RCC 7860 (cell line): Measurements from ENCODE around the gene TNFRSF6B.

Source experiments
- DNase-seq: peaks from one replicate; pipeline ENCODE4 v3.0.0-alpha.2; 2015; ENCODE audit warnings: low spot score
- FAIRE-seq: peaks from 2 replicates; lab custom pipeline; 2012; peaks lifted over from hg19 to GRCh38; lab: Jason Lieb, UNC

TNFRSF6B gene

DNA sequence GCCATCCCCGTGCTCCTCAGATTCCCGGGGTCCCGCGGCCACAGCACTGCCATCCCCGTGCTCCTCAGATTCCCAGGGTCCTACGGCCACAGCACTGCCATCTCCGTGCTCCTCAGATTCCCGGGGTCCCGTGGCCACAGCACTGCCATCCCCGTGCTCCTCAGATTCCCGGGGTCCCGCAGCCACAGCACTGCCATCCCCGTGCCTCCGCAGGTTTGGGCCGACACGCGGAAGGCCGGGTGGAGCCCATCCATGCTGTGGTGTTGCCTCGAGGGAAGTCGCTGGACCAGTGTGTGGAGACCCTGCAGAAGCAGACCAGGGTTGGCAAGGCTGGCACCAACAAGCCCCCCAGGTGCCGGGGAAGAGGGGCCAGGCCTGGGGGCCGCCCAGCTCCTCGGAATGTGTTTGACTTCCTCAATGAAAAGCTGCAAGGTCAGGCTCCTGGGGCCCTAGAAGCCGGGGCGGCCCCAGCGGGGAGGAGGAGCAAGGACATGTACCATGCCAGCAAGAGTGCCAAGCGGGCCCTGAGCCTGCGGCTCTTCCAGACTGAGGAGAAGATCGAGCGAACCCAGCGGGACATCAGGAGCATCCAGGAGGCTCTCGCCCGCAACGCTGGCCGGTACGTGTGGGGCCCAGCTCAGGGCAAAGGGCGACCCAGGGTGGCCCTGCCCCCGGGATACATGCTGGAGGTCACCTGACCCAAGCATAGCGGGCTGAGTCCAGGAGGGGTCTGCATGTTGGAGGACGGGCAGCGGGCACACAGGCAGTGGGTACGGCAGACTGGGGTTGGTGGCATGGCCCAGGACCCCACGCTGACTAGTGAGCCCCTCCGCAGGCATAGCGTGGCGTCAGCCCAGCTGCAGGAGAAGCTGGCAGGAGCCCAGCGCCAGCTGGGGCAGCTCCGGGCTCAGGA lies 38.8 kb downstream of the TNFRSF6B start:
- FAIRE-seq (no peak), DNase-seq (no peak)

- FAIRE-seq (no peak), DNase-seq (no peak)
Measured at GRCh38 chr20:63735859-63736718, 39.6 kb downstream of the TNFRSF6B start, which contains the start of gene LIME1. Gene LIME1, plus strand, starts transcription at chr20:63736664. Its CDS starts 886 bp downstream, at chr20:63737550.

- FAIRE-seq, result no peak
- no peak for DNase-seq
Measured at GRCh38 chr20:63736893-63737694, 40.6 kb downstream of the TNFRSF6B start.

- FAIRE-seq (no peak), DNase-seq (no peak)
Measured at GRCh38 chr20:63737695-63737944, 41.2 kb downstream of the TNFRSF6B start.

DNA sequence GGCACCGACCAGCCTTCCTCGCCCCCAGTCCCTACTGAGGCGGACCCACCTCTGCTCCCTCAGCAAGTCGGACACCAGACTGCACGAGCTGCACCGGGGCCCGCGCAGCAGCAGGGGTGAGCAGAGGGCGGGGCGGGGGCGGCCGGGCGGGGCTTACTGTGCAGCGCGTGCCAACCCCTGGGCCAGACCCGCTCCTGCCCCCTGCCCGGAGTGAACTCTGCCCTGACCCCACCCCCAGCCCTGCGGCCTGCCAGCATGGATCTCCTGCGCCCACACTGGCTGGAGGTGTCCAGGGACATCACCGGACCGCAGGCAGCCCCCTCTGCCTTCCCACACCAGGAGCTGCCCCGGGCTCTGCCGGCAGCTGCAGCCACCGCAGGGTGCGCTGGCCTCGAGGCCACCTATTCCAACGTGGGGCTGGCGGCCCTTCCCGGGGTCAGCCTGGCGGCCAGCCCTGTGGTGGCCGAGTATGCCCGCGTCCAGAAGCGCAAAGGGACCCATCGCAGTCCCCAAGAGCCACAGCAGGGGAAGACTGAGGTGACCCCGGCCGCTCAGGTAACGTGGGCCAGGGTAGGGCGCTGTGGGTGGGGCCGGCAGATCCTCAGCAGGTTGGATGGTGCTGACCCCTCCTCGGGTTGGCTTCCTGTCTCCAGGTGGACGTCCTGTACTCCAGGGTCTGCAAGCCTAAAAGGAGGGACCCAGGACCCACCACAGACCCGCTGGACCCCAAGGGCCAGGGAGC lies 41.7 kb downstream of the TNFRSF6B start:
- DNase-seq (no peak), FAIRE-seq (no peak)

DNA sequence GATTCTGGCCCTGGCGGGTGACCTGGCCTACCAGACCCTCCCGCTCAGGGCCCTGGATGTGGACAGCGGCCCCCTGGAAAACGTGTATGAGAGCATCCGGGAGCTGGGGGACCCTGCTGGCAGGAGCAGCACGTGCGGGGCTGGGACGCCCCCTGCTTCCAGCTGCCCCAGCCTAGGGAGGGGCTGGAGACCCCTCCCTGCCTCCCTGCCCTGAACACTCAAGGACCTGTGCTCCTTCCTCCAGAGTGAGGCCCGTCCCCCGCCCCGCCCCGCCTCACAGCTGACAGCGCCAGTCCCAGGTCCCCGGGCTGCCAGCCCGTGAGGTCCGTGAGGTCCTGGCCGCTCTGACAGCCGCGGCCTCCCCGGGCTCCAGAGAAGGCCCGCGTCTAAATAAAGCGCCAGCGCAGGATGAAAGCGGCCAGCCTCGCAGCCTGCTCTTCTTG lies 42.3 kb downstream of the TNFRSF6B start:
- no peak for FAIRE-seq

DNA sequence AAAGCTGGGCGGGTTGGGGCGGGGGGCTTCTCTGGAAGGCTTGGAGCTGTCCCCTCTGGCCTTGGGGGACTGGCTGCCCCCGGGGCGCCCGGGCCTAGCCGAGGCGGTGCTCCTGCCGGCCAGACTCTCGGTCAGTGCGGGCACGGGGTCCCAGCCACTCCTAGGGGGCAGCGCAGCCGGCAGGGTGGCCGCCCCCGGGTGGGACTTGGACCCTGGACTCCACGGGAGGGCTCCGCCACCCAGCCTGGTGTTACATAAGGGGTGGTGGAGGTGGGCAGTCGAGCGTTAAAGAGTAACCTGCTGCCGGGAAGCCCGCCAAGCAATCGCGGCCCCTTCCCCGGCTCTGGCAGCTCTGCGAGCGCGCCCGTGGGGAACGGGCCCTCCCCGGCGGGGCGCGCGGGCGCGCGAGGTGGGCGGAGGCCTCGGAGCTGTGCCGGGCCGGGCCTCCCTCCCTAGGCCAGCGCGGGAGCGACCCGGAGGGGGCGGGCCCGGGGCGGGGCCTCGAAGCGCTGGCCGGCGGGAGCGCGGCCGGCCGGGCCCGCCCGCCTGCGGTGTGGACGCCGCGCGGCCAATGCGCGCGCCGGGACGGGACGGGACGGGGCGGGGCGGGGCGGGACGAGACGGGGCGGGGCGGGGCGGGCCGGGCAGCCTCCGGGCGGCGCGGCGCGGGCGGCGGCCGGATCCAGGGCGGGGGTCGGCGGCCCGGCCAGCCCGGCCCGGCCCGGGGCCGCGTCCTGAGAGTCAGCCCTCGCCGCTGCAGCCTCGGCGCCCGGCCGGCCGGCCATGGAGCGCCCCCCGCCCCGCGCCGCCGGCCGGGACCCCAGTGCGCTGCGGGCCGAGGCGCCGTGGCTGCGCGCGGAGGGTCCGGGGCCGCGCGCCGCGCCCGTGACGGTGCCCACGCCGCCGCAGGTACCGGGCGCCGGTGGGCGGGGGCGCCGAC lies 42.9 kb downstream of the TNFRSF6B start, which contains the start of gene SLC2A4RG:
SLC2A4RG (plus strand) TSS at position 647 of the 940 bp plus-strand sequence; CDS start at position 784, 137 bp downstream.
- DNase-seq, result peak; percentile 54
- no peak for FAIRE-seq

More for the DNA sequence above, 42.3 kb downstream of the TNFRSF6B start:
- DNase-seq, result no peak

GRCh38 chr20:63740070-63740626 lies 43.7 kb downstream of the TNFRSF6B start:
- FAIRE-seq (no peak), DNase-seq (peak; percentile 34)

DNA sequence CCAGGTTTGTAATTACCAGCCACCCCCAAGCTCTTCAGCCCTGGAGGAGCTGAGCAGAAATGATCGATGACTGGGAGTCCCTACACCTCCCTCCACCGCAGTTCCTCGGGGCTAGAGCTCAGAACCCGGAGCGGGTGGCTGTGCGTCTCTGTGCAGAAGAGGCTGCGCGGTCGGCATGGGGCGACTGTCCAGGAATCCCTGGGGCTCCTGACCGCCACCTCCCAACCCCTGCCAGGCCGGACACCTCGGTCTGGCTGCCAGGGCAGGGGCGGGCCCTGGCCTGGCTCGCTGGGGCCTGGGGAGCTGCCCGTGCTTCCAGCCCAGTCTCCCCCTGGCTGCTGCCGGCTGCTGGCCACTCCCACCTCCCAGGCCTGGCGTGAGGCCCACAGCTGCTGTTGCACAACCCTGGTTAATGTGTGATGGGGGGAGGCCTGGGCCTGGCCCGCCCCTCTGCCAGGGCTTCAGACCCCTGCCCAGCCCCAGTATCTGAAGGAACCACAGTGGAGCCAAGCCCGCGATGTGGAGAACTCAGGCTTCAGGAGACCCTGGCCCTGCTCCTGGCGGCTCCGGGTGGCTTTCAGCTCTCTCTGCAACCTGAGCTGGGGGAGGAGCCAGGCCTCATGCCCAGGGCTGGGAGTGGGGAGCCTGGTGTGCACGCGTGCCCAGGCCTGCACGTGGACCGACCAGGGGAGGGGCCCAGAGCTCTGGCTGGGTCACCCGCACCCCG lies 44.3 kb downstream of the TNFRSF6B start:
- DNase-seq (peak; percentile 89), FAIRE-seq (peak; percentile 74)

DNA sequence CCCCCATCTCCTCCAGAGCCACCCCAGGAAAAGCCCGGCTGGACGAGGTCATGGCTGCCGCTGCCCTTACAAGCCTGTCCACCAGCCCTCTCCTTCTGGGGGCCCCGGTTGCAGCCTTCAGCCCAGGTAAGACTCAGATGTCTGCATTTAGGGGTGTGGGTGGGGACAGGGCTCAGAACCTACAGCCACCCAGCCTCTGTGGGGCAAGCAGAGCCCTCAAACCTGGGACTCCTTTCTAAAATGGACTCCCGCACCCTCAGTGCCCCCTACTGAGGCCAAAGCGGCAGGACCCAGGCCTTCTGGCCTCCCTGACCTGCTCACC lies 44.9 kb downstream of the TNFRSF6B start:
- no peak for DNase-seq

GRCh38 chr20:63741676-63742380 lies 45.4 kb downstream of the TNFRSF6B start:
- DNase-seq (no peak), FAIRE-seq (no peak)

More for the DNA sequence above, 44.9 kb downstream of the TNFRSF6B start:
- FAIRE-seq, result no peak

DNA sequence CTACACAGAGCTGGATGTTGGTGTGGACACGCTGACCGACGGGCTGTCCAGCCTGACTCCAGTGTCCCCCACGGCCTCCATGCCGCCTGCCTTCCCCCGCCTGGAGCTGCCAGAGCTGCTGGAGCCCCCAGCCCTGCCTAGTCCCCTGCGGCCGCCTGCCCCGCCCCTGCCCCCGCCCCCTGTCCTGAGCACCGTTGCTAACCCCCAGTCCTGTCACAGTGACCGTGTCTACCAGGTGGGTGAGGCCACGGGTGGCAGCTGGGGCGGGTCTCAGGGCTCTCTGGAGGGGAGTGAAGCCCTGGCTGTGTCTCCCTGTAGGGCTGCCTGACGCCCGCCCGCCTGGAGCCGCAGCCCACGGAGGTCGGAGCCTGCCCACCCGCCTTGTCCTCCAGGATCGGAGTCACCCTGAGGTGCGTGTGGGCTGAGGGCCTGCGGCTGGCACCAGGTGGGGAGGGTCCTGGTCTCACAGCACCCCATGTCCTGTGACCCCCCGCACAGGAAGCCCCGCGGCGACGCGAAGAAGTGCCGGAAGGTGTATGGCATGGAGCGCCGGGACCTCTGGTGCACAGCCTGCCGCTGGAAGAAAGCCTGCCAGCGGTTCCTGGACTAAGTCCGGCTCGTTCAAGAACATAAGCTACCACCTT lies 46.1 kb downstream of the TNFRSF6B start:
- DNase-seq (no peak), FAIRE-seq (no peak)

DNA sequence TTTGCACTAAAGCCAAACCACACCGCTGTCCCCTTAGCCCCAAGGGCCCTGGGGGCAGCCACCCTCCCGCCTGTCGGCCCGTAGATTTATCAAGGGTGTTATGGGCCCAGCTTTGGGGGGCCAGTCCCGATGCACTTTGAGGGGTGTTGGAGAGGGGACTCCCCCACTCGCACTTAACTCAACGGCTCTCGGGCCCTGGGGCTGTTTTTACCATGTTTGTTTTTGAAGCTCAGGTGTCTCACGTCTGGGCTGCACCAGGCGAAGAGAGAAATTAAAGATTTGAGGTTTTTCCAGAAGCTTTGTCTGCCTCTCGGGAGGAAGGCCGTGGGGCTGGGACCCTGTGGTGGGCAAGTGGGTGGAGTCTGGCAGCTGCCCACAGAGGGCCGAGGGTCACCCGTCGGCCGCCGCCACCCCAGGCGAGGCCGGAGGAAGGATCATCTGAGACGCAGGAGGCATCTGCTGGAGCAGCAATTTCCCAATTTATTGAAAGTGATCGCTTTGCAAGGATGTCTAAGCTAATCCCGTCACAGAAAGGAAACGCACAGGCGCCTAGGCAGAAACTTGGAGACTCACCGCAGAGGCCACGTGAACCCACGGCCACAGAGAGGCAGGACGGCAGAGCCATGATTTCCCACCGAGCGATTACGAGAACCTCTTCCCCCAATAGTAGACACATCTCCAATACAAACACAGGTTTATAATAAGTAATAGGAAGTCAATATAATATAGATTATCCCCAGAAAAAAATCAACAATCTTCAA lies 46.9 kb downstream of the TNFRSF6B start:
- FAIRE-seq (no peak), DNase-seq (no peak)

DNA sequence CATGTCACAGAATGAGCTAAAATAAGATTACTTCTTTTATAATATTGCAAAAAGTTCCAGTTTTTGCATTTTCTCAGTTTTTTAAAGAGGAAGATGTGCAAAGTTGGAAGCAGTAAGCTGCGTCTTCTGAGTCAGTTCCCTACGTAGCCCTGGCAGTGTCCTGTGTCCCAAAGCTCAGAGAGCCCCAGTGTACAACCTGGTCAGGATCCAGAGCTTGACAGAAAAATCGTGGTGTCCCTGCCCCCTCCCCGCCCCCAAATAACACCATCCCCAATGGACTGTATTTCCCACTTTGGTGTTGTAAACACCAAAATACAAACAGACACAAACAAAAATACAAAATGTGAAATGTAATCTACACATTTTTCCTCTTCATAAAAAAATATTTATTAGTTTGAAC lies 47.7 kb downstream of the TNFRSF6B start:
- no peak for FAIRE-seq
- no peak for DNase-seq

GRCh38 chr20:63744574-63745423 lies 48.3 kb downstream of the TNFRSF6B start:
- FAIRE-seq (no peak), DNase-seq (no peak)
